GM18861 (cell line): ENCODE measurements around the gene GGCT.
A peak's percentile ranks its signal among the peaks of the same experiment; 100 is the strongest.
"Not testable (repeated sequence)": the region's sequence is repeated elsewhere in the genome, so short reads cannot be mapped to it uniquely, and the experiment has no call there.

Source experiments
- ATAC-seq: cut with Tn5 transposase; IDR thresholded peaks from one replicate; pipeline ENCODE4 v1.9.1; 2021; ENCODE audit not compliant: unreplicated experiment

GGCT gene

DNA sequence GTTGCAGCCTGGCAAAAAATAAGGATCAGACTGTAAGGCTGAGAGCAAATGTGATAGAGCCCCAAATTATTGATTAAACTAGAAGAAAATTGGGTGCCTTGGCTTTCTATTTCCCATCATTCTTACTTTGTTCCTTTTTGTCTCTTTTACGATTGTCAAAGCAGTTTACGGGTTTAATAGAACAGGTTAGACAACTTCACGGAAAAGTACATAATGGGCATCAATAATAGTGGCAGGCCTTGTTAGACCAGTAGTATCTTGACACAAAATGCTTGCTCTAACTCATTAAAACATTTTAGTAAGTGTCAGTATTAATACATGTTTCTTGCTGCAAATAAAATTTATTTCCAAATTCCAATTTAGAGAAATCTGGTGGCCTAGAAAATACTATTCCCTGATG is 14.5 kb upstream of the GGCT start:
- no peak for ATAC-seq

DNA sequence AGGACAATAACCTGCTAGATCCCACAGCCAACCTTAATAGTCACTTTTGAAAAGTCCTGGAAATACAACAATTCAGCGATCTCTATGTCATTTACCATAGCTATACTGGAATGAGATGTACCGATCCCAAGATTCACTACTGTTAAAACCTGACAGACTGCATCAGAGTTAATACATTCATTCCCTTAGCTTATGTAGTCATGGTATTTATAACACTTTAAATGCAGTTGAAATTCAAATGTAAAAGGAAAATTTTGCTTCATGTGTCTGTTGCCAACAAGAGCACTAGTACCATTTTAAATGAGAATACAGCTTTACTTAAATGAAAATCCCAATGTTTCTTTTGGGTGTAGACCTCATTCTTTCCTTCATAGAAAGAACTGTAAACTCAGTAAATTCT is 11.1 kb upstream of the GGCT start:
- no peak for ATAC-seq

DNA sequence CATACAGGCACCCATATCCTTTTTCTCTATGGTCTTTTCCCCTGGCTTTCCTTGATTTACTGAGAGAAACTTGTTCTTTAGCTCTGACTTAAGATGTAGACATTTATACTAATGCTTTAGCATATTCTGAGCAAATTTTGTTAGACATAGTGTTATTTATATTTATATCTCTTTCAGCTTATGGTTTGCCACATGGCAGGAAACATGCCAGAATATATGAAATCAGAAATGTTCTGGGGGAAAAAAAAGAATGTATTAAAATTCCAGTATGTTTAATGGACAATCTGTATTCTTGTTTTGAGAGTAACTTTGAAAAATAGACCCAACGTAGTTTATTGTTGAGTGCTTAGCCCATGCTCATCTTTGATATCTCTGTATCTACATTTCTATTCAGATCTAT is 10.1 kb upstream of the GGCT start:
- no peak for ATAC-seq

DNA sequence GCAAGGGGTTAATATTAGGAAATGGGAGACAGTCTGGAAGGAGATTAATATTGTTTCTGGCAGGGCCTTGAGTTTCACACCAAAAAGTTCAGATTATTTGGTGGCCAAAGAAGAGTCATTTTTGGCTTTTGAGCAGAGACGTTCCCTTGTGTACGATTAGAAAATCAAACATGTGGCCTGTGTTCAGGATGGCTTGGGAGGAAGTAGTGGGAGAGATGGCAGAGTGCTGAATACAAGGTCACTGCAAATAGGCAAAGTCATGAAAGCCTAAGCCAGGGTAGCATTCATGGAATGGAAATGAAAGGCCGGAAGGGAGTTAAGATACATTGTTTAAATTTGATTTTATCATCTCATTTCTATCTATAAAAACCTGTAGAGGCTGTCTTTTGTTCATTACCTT is 9.5 kb upstream of the GGCT start:
- no peak for ATAC-seq

DNA sequence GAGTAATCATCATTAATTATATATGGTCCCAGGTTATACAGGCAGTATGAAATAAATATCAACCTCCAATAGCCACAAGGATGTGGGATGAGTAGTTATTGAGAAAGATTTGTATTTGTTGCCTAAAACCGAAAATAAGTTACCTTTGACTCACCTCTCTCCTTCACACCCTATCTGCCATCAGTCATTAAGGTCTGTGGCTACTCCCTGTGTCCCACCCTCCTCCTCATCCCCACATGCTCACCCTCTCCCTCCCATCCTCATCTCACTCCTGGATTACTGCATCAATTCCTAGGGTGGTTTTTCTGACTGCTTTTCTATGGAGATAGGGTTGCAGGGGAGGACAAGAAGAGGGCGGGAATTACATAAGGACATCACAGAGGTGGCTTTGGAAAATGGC is 9.1 kb upstream of the GGCT start:
- no peak for ATAC-seq

DNA sequence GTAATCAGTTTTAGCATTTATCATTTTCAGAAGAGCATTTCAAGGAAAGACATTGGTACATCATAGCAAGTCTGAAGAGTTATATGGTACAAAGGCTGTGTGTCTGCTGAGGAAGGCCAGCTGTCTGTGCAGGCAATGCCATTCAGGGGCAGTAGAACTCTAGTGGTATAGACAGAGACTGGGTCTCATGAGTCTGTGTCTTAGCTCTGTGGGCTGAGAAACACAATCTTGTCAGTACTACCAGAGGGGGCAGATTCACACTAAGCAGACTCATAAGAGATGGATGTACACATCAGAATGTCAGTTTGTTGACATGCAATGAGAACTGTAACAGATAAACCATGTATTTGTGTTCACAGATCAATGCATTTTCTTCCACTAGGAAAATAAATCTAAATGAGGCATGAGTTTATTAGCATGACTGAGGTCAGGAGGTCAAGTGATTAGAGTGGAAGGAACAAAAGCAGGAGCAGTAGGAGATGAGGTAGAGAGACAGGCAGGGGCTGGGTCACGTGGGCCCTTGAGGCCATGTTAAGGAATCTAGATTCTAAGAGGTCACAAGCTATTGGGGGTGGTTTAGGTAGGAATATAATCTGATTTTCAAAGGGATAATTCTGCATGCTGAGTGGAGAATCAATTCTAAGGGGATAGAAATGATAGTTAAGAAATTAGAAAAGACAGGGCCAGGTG is 7.5 kb upstream of the GGCT start:
- no peak for ATAC-seq

DNA sequence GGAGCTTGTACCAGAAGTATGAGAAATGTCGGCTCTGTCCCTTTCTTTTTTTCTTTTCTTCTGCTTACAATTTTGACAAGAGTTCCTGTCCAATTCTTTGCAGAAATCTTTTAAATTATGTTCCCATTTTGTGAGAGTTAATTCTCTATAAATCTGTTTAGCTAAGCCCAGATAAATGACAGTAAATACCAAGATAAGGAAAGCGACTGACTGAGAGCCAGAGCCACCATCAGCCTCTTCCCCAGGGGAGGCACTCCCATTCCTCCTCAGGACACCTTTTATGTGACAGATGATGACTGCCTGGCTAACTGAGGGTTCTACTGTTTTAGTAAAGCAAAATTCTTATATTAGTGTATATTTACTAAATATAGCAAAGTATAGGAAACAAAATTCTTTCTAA is 6.9 kb upstream of the GGCT start:
- ATAC-seq, result no peak

DNA sequence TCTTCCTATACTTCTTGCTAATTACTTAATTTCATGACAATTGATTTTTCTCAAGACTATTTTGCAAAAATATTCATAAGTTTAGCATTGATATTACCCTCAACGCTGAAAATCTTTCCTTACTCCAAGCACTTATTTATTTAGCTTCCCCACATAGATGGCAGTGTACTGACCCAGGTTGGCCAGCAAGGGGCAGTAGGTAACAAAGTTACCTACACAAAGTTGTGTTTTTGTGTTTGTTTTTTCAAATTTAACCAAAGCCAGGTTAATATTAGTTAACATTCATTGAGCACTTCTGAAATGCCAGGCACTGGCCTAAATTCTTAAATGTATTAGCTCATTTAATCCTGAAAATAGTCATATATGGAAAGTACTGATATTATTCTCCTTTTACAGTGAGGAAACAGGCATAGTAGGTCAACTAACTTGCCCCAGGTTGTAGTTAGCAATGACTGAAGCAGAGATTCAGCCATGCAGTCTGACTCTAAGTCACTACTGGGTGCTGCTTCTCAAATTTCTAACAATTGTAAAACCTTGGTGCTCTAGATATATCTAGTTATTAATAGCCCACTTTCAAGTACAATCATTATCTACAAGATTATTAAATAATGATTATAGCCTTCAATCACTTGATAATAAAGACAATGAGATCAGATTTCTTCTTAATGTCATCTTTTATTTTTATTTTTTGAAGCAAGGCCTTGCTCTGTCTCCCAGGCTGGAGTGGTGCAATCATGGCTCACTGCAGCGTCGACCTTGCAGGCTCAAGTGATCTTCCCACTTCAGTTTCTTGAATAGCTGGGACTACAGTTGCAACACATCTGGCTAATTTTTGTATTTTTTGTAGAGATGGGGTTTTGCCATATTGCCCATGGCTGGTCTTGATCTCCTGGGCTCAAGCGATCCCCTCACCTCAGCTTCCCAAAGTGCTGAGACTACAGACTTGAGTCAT is 5.8 kb upstream of the GGCT start:
- ATAC-seq, result peak; percentile 52

DNA sequence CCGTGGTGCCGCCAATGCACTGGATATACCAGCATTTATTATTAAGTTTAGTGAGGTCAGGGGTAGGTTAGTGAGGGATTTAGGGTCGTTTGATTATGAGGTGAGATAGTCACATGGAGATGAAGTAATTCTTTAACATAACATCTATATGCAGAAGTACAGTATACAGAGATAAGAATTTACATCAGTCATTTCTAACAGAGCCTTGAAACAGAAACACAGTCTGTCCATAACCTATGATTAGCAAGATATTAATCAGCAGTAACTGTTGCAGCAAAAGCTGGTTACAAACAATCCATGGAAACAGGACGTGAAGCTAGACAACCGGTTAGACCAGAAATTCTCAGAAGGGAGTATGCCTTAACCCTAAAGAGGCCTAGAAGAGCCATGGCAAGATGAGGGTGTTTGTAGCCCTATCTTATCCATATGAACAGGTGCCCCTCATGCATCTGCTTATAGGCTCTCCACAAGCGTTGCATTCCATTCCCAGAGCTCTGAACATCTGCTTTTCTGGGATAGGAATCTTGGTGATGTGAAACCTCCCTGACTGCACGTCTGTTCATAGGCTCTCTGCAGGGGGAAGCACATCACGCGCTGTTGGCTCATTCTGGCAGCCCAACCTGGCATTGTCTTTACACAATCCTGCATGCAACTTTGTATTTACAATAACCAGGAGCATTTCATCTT is 4.7 kb upstream of the GGCT start:
- ATAC-seq, result not testable (repeated sequence)

DNA sequence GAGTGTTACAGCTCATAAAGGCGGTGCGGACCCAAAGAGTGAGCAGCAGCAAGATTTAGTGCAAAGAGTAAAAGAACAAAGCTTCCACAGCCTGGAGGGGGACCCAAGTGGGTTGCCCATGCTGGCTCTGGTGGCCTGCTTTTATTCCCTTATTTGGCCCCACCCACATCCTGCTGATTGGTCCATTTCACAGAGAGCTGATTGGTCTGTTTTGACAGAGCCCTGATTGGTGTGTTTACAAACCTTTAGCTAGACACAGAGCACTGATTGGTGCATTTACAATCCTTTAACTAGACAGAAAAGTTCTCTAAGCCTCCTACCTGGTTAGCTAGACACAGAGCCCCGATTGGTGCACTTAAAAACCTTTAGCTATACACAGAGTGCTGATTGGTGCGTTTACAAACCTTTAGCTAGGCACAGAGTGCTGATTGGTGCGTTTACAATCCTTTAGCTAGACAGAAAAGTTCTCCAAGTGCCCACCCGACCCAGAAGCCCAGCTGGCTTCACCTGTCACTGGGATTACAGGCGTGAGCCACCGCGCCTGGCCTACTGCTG is 2.8 kb upstream of the GGCT start:
- not testable (repeated sequence) for ATAC-seq

DNA sequence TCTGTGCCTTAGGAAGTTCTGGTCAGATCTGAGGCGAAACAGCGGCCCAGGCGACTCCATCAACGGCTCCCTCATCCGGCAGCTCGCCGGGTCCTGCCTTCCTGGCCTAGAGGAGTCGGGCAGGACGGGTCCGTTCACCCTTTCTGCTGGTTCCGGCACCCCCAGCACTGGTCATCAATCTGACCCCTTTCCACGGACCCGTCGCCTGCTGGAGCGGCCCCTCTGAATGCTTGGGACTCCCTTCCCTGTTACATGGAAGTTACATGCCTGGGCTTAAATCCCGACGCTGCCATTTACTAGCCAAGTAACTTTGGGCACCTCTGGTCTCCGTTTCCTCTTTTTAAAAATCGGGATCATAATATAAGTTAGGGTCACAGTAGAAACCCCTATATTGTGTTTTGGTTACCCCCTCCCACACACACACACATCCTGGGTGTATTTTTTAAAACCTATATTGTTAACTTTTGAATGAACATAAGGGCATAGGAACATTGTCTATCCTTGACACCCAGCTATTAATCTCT is 607 bp upstream of the GGCT start:
- ATAC-seq, result no peak

DNA sequence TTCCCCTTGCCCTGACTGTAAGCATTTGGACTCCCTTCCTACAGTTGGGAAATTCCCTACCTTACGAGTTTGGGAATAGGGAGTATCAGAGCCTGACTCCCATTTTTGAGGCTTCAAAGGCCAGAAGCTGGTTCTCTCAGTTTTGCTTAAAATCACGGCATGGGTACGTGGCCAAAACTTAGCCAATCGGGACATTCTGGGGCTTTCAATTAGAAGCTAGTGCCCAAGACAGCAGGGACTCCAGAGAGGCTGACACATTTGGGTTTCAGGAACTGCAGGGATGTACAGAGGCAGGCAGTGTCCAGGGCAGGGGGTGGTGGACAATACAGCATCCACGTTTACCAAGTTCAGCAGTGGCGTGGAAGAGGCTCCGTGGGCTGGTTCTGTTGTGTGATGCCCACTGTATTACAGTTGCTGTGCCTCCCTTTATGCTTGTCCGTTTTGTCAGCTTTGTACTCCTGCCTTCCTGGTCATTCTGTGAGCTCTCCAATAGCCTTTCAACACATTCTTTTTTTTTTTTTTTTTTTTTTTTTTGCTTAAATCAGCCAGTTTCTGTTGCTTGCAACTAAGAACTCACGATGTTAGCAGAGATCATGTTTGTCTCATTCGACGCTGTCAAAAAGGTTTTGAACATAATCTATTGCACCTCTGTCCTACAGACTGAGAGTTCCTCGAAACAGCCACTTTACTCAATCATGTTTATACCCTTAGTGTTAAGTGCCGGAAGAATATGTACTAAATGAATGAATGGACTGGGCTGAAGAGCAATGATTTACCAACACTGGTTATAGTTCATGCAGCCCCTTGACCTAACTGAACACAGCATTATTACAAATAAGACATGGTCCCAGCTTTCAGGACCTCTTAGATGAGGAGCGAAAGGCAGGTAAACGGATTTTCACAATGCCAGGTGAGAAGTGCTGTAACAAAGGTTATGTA is 1.1 kb downstream of the GGCT start:
- ATAC-seq, result no peak

DNA sequence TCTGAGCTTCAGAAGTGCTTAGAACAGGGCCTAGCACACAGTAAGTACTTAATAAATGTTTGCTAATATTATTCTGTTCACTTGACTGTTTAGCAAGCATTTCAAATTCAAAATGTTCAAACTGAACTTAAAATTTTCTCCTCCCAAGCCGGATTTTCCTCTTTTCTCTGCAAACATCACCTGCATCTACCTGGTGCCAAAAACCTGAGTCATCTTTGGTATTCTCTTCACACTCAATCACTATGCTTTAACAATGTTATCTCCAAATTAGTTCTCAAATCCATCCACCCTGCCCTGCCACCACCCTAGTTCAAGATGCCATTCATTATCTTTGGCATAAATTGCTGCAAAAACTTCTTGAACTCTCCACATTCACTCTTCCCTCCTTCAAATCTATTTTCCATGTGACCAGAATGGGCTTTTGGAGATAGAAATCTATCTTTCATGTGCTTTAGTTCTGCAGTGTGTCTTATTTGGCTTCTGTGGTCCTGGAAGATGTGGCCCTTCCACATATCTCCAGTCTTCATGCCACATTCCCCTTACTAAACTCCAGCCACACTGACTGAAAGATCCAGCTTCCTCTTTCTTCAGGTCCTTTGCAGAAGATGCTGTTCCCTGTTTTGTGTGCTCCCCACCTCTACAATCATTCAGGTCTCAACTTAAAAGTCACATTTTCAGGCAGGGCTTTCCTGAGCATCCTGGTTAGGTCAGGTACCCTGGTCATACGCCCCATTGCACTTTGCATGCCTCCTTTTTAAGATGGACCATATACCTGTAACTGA is 2.0 kb downstream of the GGCT start:
- ATAC-seq, result no peak

DNA sequence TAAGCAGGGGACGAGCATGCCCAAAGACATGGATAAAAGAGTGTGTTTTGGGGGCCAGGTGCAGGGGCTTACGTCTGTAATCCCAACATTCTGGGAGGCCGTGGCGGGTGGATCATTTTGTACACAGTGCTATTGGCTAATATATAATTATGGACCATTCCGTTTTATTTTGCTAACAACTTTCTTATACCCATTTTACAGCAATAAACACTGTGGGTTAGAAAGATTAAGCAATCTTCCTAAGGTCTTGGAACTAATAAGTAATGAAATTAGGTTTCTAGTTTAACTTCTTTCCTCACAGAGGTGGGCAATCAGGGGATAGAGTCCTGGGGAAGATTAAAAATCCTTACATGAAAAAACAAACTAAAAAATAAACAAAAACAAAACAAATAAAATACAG is 3.4 kb downstream of the GGCT start:
- ATAC-seq, result no peak

DNA sequence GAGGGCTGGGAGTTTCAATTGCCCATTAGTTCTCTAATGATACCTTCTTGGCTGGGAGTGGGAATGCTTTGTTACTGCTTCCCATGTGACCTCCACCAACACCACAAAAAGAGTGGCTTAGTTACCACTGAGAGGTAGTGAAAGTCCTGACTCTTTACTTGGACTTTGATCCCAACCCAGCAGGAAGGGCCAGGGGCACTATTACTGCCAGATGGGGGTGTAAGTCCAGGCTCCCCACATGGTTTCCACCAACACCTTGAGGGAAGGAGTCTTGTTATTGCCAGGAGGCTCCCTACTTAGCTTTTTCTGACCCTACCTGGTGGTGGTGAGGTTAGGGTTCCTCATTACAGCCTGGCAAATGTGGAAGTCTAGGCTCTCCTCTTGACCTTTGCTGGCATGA is 11.4 kb downstream of the GGCT start:
- ATAC-seq, result no peak

DNA sequence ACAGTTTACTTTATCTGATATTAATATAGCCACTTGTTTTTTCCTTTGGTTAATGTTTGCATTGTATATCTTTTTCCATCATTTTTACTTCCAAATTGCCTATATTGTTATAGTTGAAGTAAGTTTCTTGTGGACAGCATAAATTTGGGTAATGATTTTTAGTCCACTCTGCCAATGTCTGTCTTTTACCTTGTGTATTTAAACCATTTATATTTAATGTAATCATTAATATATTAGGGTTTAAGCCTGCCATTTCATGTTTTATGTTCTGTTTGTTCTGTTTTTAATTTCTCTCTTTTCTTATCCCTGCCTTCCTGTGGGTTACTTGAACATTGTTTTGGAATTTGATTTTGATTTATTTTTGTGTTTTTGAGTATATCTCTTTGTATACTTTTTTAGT is 13.2 kb downstream of the GGCT start:
- ATAC-seq, result no peak

DNA sequence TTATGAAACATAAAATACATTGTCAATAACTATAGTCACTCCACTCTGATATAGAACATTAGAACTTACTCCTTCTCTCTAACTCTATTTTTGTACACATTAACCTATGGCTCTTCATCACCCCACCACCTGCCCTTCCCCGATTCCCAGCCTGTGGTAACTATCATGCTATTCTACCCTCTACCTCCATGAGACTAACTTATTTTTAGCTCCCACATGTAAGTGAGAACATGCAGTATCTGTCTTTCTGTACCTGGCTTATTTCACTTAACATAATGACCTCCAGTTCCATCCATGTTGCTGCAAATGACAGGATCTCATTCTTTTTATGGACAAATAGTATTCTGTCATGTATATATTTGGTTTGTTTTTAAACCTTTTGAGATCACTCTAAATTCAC is 17.3 kb downstream of the GGCT start:
- no peak for ATAC-seq

DNA sequence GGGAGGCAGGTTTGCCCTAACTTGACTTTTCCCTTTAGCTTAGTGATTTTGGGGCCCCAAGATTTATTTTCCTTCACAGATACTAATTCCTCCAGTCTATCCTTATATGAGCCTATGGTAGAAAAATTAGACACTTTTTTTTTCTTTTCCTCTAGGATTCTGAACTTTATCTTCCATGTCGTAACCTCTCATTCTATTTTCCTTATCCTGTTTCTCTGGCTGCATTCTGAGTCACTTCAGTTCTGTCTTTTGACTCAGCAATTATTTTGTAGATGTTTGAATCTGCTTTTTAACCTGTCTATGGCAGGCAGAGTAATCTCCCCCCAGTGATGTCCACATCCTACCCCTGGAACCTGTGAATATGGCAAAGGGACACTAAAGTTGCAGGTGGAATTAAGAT is 19.0 kb downstream of the GGCT start:
- ATAC-seq, result no peak

DNA sequence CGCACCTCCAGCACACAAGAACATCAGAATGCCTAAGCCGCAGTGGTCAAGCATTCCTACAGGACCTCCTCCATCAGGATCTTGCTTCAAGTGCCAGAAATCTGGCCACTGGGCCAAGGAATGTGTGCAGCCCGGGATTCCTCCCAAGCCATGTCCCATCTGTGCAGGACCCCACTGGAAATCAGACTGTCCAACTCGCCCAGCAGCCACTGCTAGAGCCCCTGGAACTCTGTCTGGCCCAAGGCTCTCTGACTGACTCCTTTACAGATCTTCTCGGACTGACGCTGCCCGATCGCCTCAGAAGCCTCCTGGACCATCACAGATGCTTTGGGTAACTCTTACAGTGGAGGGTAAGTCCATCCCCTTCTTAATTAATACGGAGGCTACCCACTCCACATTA is 23.2 kb downstream of the GGCT start:
- ATAC-seq, result not testable (repeated sequence)
